PC-9 (cell line): ENCODE results near the gene GCNA.

Experiments used
- CTCF ChIP-seq: fragments of 200-600 bp; sonication (generic); conservative IDR thresholded peaks from 2 replicates; pipeline ENCODE4 v1.6.1; 2017; ENCODE audit warnings: mixed run types, antibody characterized with exemption, mild to moderate bottlenecking, moderate library complexity
- EZH2 ChIP-seq: fragments of 200-600 bp; sonication (generic); IDR thresholded peaks from 2 replicates; pipeline ENCODE4 v1.8.0; 2017; ENCODE audit warnings: antibody characterized with exemption, low read depth

GRCh38 chrX:71537743-71538142, 40.5 kb upstream of the GCNA start:
- TF ChIP-seq CTCF (no peak), EZH2 (no peak)
